SK-N-SH treated with all-trans-retinoic acid at 6 μM for 48 hours (cell line): ENCODE measurements around the gene PIN1.

ENCODE experiments used
- BACH2 ChIP-seq: fragments of 250-450 bp; sonication (Bioruptor Pico); IDR thresholded peaks from 2 replicates; pipeline ENCODE4 v1.9.0; 2021; ENCODE audit warnings: mild to moderate bottlenecking, borderline replicate concordance
- CSDC2 ChIP-seq: fragments of 250-450 bp; sonication (Bioruptor Pico); IDR thresholded peaks from 2 replicates; pipeline ENCODE4 v1.5.0; 2020; ENCODE audit warnings: mild to moderate bottlenecking, moderate library complexity
- ISL1 ChIP-seq: fragments of 250-450 bp; sonication (Bioruptor Pico); IDR thresholded peaks from 2 replicates; pipeline ENCODE4 v2.1.2; 2022; ENCODE audit warnings: mild to moderate bottlenecking, moderate library complexity
- RARB ChIP-seq: fragments of 250-450 bp; sonication (Bioruptor Pico); IDR thresholded peaks from 2 replicates; pipeline ENCODE4 v1.8.0; 2021; ENCODE audit warnings: mild to moderate bottlenecking, moderate library complexity
- TOX ChIP-seq: fragments of 250-450 bp; sonication (Bioruptor Pico); IDR thresholded peaks from 2 replicates; pipeline ENCODE4 v1.8.0; 2021; ENCODE audit warnings: mild to moderate bottlenecking, moderate library complexity, borderline replicate concordance
- ZC3H10 ChIP-seq: fragments of 250-450 bp; sonication (Bioruptor Pico); IDR thresholded peaks from 2 replicates; pipeline ENCODE4 v1.5.1; 2021; ENCODE audit warnings: mild to moderate bottlenecking, moderate library complexity
- ZFP3 ChIP-seq: fragments of 250-450 bp; sonication (Bioruptor Pico); IDR thresholded peaks from 2 replicates; pipeline ENCODE4 v1.5.0; 2020; ENCODE audit warnings: mild to moderate bottlenecking, moderate library complexity
- ZFP30 ChIP-seq: fragments of 450-650 bp; formaldehyde crosslinking; IDR thresholded peaks from 2 replicates; pipeline ENCODE4 v1.5.0; 2022; ENCODE audit warnings: mild to moderate bottlenecking, moderate library complexity
- ZNF565 ChIP-seq: fragments of 450-650 bp; formaldehyde crosslinking; conservative IDR thresholded peaks from 2 replicates; pipeline ENCODE4 v1.5.0; 2020; ENCODE audit warnings: low read depth, mild to moderate bottlenecking, moderate library complexity
- ZNF8 ChIP-seq: fragments of 450-650 bp; formaldehyde crosslinking; IDR thresholded peaks from 2 replicates; pipeline ENCODE4 v1.5.0; 2020; ENCODE audit warnings: mild to moderate bottlenecking, moderate library complexity
- TF ChIP-seq, protein P1 (sequence below): fragments of 250-450 bp; sonication (Bioruptor Pico); IDR thresholded peaks from 2 replicates; pipeline ENCODE4 v1.8.0; 2020; ENCODE audit warnings: mild to moderate bottlenecking, moderate library complexity, borderline replicate concordance
- TF ChIP-seq, protein P2 (sequence below): fragments of 250-450 bp; sonication (Bioruptor Pico); IDR thresholded peaks from 2 replicates; pipeline ENCODE4 v1.8.0; 2021; ENCODE audit warnings: low read depth, mild to moderate bottlenecking, moderate library complexity, borderline replicate concordance
- TF ChIP-seq, protein P3 (sequence below): fragments of 250-450 bp; sonication (Bioruptor Pico); IDR thresholded peaks from 2 replicates; pipeline ENCODE4 v1.5.1; 2021; ENCODE audit warnings: mild to moderate bottlenecking, moderate library complexity

DNA sequence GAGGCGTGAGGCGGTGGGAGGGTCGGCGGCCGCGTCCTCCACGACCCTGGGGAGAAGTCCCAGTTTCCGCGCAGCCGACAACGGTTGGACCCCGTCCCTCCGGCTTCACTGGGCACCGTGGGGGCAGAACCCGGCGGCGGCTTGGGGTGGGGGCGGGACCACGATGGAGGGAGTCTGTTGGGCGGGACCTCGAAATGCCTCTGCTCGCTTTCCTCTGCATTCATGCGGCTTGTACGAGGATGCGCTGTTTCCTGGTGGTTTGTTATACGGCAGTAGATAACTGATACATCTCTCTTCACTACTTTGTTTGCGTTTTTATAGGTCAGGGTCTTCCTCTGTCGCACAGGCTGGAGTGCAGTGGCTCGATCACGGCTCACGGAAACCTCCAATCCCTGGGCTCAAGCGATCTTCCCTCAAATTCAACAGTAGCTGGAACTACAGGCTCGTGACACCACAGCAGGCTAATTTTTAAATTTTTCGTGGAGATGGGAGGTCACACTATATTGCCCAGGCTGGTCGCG lies 42.0 kb upstream of the PIN1 start:
- TF ChIP-seq, protein P1, sequence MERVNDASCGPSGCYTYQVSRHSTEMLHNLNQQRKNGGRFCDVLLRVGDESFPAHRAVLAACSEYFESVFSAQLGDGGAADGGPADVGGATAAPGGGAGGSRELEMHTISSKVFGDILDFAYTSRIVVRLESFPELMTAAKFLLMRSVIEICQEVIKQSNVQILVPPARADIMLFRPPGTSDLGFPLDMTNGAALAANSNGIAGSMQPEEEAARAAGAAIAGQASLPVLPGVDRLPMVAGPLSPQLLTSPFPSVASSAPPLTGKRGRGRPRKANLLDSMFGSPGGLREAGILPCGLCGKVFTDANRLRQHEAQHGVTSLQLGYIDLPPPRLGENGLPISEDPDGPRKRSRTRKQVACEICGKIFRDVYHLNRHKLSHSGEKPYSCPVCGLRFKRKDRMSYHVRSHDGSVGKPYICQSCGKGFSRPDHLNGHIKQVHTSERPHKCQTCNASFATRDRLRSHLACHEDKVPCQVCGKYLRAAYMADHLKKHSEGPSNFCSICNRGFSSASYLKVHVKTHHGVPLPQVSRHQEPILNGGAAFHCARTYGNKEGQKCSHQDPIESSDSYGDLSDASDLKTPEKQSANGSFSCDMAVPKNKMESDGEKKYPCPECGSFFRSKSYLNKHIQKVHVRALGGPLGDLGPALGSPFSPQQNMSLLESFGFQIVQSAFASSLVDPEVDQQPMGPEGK = no peak
- TF ChIP-seq ZFP30 (CRISPR knock-in tag) (no peak), RARB (CRISPR knock-in tag) (no peak), TOX (no peak), CSDC2 (CRISPR knock-in tag) (no peak), BACH2 (CRISPR knock-in tag) (no peak), ZNF8 (CRISPR knock-in tag) (no peak), ZFP3 (CRISPR knock-in tag) (no peak), ZNF565 (CRISPR knock-in tag) (no peak), ZC3H10 (CRISPR knock-in tag) (no peak), ISL1 (no peak)
- TF ChIP-seq, protein P2, sequence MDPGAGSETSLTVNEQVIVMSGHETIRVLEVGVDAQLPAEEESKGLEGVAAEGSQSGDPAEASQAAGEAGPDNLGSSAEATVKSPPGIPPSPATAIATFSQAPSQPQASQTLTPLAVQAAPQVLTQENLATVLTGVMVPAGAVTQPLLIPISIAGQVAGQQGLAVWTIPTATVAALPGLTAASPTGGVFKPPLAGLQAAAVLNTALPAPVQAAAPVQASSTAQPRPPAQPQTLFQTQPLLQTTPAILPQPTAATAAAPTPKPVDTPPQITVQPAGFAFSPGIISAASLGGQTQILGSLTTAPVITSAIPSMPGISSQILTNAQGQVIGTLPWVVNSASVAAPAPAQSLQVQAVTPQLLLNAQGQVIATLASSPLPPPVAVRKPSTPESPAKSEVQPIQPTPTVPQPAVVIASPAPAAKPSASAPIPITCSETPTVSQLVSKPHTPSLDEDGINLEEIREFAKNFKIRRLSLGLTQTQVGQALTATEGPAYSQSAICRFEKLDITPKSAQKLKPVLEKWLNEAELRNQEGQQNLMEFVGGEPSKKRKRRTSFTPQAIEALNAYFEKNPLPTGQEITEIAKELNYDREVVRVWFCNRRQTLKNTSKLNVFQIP (CRISPR knock-in tag) = no peak
- TF ChIP-seq, protein P3, sequence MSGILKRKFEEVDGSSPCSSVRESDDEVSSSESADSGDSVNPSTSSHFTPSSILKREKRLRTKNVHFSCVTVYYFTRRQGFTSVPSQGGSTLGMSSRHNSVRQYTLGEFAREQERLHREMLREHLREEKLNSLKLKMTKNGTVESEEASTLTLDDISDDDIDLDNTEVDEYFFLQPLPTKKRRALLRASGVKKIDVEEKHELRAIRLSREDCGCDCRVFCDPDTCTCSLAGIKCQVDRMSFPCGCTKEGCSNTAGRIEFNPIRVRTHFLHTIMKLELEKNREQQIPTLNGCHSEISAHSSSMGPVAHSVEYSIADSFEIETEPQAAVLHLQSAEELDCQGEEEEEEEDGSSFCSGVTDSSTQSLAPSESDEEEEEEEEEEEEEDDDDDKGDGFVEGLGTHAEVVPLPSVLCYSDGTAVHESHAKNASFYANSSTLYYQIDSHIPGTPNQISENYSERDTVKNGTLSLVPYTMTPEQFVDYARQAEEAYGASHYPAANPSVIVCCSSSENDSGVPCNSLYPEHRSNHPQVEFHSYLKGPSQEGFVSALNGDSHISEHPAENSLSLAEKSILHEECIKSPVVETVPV (CRISPR knock-in tag) = no peak
